DND-41 (cell line): ENCODE data around the gene TPP2.
A peak's percentile ranks its signal among the peaks of the same experiment; 100 is the strongest.

Source experiments
- ATAC-seq: fragments of 200-7000 bp; cut with Tn5 transposase; 3 replicates; pipeline ENCODE4 v1.9.1; 2021; ENCODE audit warnings: low read depth; ENCODE audit not compliant: insufficient read depth
- DNase-seq: peaks from one replicate; pipeline ENCODE4 v3.0.0-alpha.2; 2020
- H2AFZ ChIP-seq: 2 replicates; pipeline ENCODE4 v1.6.0; 2012; ENCODE audit warnings: low read depth, low read length
- H3K27ac ChIP-seq: 2 replicates; pipeline ENCODE4 v1.5.1; 2012; ENCODE audit warnings: low read length, inconsistent platforms
- H3K27me3 ChIP-seq: fragments of 200-600 bp; sonication (generic); 2 replicates; pipeline ENCODE4 v1.6.0; 2012; ENCODE audit warnings: low read length, mild to moderate bottlenecking, inconsistent platforms; ENCODE audit not compliant: insufficient read depth, poor library complexity
- H3K36me3 ChIP-seq: 2 replicates; pipeline ENCODE4 v1.5.1; 2012; ENCODE audit warnings: low read length, inconsistent platforms; ENCODE audit not compliant: insufficient read depth
- H3K4me1 ChIP-seq: 2 replicates; pipeline ENCODE4 v1.5.1; 2012; ENCODE audit warnings: mild to moderate bottlenecking, low read length; ENCODE audit not compliant: insufficient read depth
- H3K4me2 ChIP-seq: 2 replicates; pipeline ENCODE4 v1.6.0; 2012; ENCODE audit warnings: mild to moderate bottlenecking, moderate library complexity, low read length, inconsistent platforms; ENCODE audit not compliant: insufficient read depth
- H3K4me3 ChIP-seq, 2 experiments: fragments of 200-600 bp in 1 of 2; shearing (Covaris generic) in 1 of 2; 2 replicates each; pipeline ENCODE4 v1.5.1; 2012 to 2016; ENCODE audit warnings: inconsistent platforms in 2 of 2, low read length in 2 of 2, mild to moderate bottlenecking in 2 of 2, low read depth in 1 of 2, moderate library complexity in 1 of 2
- H3K79me2 ChIP-seq: 2 replicates; pipeline ENCODE4 v1.6.0; 2012; ENCODE audit warnings: low read length, inconsistent platforms; ENCODE audit not compliant: insufficient read depth
- H3K9ac ChIP-seq: 2 replicates; pipeline ENCODE4 v1.6.0; 2012; ENCODE audit warnings: low read depth, mild to moderate bottlenecking, inconsistent platforms, low read length, moderate library complexity
- H3K9me3 ChIP-seq: 2 replicates; pipeline ENCODE4 v1.5.1; 2012; ENCODE audit warnings: low read length, moderate library complexity, mild to moderate bottlenecking, inconsistent platforms; ENCODE audit not compliant: insufficient read depth, severe bottlenecking
- H4K20me1 ChIP-seq: 2 replicates; pipeline ENCODE4 v1.6.0; 2012; ENCODE audit warnings: low read length; ENCODE audit not compliant: insufficient read depth
- CTCF ChIP-seq: IDR thresholded peaks from 2 replicates; pipeline ENCODE4 v1.5.1; 2012; ENCODE audit warnings: borderline replicate concordance, low read length, moderate library complexity, mild to moderate bottlenecking; ENCODE audit not compliant: poor library complexity, severe bottlenecking; ENCODE audit errors: extremely low read depth
- EZH2 ChIP-seq: IDR thresholded peaks from 3 replicates; pipeline ENCODE4 v1.6.1; 2012; ENCODE audit warnings: borderline replicate concordance, low read depth, mild to moderate bottlenecking, moderate library complexity, low read length, inconsistent platforms; ENCODE audit not compliant: severe bottlenecking

TPP2 gene

GRCh38 chr13:102586615-102587014 lies 10.2 kb upstream of the TPP2 start:
- Histone ChIP-seq H3K4me1 (peaks cover 4% of the 10 kb centered on the region), H3K4me3 (no peak overlapping the region), H3K9me3 (no peaks in the 10 kb centered on the region), H3K9ac (no peak overlapping the region), H2AFZ (no peak overlapping the region), H3K4me2 (no peak overlapping the region), H3K27me3 (peaks cover 6% of the 10 kb centered on the region), H4K20me1 (no peaks in the 10 kb centered on the region), H3K36me3 (no peaks in the 10 kb centered on the region), H3K79me2 (no peaks in the 10 kb centered on the region), H3K27ac (no peak overlapping the region)
- DNase-seq: no peak
- TF ChIP-seq CTCF (no peak), EZH2 (no peak)
- no peak for ATAC-seq

- H3K27ac ChIP-seq: no peak overlapping the region
- no peak overlapping the region for H3K4me2 ChIP-seq
- no peaks in the 10 kb centered on the region for H3K9me3 ChIP-seq
- H3K79me2 ChIP-seq: no peaks in the 10 kb centered on the region
- H2AFZ ChIP-seq: no peak overlapping the region
- no peaks in the 10 kb centered on the region for H3K36me3 ChIP-seq
- H3K9ac ChIP-seq: no peak overlapping the region
- ATAC-seq (no peak), DNase-seq (peak; percentile 19)
- H3K4me3 ChIP-seq: no peak overlapping the region
- no peak for TF ChIP-seq CTCF
- no peak for TF ChIP-seq EZH2
- no peaks in the 10 kb centered on the region for H4K20me1 ChIP-seq
- peaks cover 14% of the 10 kb centered on the region for H3K4me1 ChIP-seq
- peaks cover 6% of the 10 kb centered on the region for H3K27me3 ChIP-seq
Measured at GRCh38 chr13:102587916-102588315, 8.9 kb upstream of the TPP2 start.

GRCh38 chr13:102589301-102589822 lies 7.4 kb upstream of the TPP2 start:
- TF ChIP-seq EZH2 (no peak), CTCF (no peak)
- no peaks in the 10 kb centered on the region for H3K9me3 ChIP-seq
- DNase-seq (no peak), ATAC-seq (no peak)
- H3K27ac ChIP-seq: no peak overlapping the region
- no peak overlapping the region for H3K4me2 ChIP-seq
- H3K4me1 ChIP-seq: peaks cover 20% of the 10 kb centered on the region
- H3K9ac ChIP-seq: no peak overlapping the region
- H3K79me2 ChIP-seq: no peaks in the 10 kb centered on the region
- no peaks in the 10 kb centered on the region for H3K36me3 ChIP-seq
- no peak overlapping the region for H2AFZ ChIP-seq
- peaks cover 6% of the 10 kb centered on the region for H3K27me3 ChIP-seq
- H4K20me1 ChIP-seq: no peaks in the 10 kb centered on the region
- H3K4me3 ChIP-seq: no peak overlapping the region
